Neural progenitor cell (in vitro differentiated cells): Measurements from ENCODE around the gene PPP5C. TPM values are rescaled to one million over a fixed set of nuclear protein-coding genes. Genes with fewer than 3 reads are reported as not detected.
A peak's percentile ranks its signal among the peaks of the same experiment; 100 is the strongest.
"Not testable (repeated sequence)": the region's sequence is repeated elsewhere in the genome, so short reads cannot be mapped to it uniquely, and the experiment has no call there.

Experiments
- DNase-seq: peaks from one replicate; pipeline ENCODE4 v3.0.0-alpha.2; 2016; ENCODE audit warnings: low spot score
- H2AFZ ChIP-seq: fragments of 200-600 bp; sonication (generic); replicated peaks from 2 replicates; pipeline ENCODE4 v1.6.1; 2016; ENCODE audit warnings: antibody characterized with exemption
- H3F3A ChIP-seq: fragments of 200-600 bp; sonication (generic); 2 replicates; pipeline ENCODE4 v1.6.1; 2016; ENCODE audit warnings: antibody characterized with exemption, low read depth
- H3K27ac ChIP-seq: fragments of 200-600 bp; sonication (generic); 2 replicates; pipeline ENCODE4 v1.5.1; 2016; ENCODE audit warnings: mild to moderate bottlenecking
- H3K27me3 ChIP-seq: fragments of 200-600 bp; sonication (generic); 2 replicates; pipeline ENCODE4 v1.6.1; 2016; ENCODE audit warnings: mild to moderate bottlenecking, moderate library complexity
- H3K36me3 ChIP-seq: fragments of 200-600 bp; sonication (generic); 2 replicates; pipeline ENCODE4 v1.5.1; 2016
- H3K4me1 ChIP-seq: fragments of 200-600 bp; sonication (generic); 2 replicates; pipeline ENCODE4 v1.6.1; 2016; ENCODE audit warnings: mixed run types
- H3K4me2 ChIP-seq: fragments of 200-600 bp; sonication (generic); 2 replicates; pipeline ENCODE4 v1.6.1; 2016
- H3K4me3 ChIP-seq: fragments of 200-600 bp; sonication (generic); 2 replicates; pipeline ENCODE4 v1.5.1; 2016
- H3K79me2 ChIP-seq: fragments of 200-600 bp; sonication (generic); 2 replicates; pipeline ENCODE4 v1.6.1; 2016; ENCODE audit warnings: low read depth
- H3K9ac ChIP-seq: fragments of 200-600 bp; sonication (generic); 2 replicates; pipeline ENCODE4 v1.6.1; 2016
- H3K9me3 ChIP-seq: fragments of 200-600 bp; sonication (generic); 2 replicates; pipeline ENCODE4 v1.5.1; 2016; ENCODE audit warnings: low read depth
- H4K20me1 ChIP-seq: fragments of 200-600 bp; sonication (generic); 2 replicates; pipeline ENCODE4 v1.6.1; 2016; ENCODE audit warnings: low read depth
- H3K27ac Mint-ChIP-seq: 3 replicates; pipeline ENCODE4 v1.8.0; 2021; ENCODE audit warnings: mixed read lengths
- H3K27me3 Mint-ChIP-seq: 2 replicates; pipeline ENCODE4 v1.8.0; 2022; ENCODE audit warnings: low read depth, mild to moderate bottlenecking, inconsistent platforms, moderate library complexity, mixed read lengths; ENCODE audit not compliant: insufficient read depth
- H3K36me3 Mint-ChIP-seq: 3 replicates; pipeline ENCODE4 v1.8.0; 2021; ENCODE audit warnings: mixed read lengths
- H3K4me1 Mint-ChIP-seq: 3 replicates; pipeline ENCODE4 v1.8.0; 2021; ENCODE audit warnings: mixed read lengths
- H3K4me3 Mint-ChIP-seq: 3 replicates; pipeline ENCODE4 v1.8.0; 2021; ENCODE audit warnings: mild to moderate bottlenecking, moderate library complexity, mixed read lengths
- H3K9me3 Mint-ChIP-seq: 3 replicates; pipeline ENCODE4 v1.8.0; 2020; ENCODE audit warnings: mixed read lengths
- CTCF ChIP-seq: fragments of 200-600 bp; sonication (generic); IDR thresholded peaks from 2 replicates; pipeline ENCODE4 v1.5.1; 2017; ENCODE audit warnings: antibody characterized with exemption, mild to moderate bottlenecking
- EZH2 ChIP-seq: fragments of 200-600 bp; sonication (generic); IDR thresholded peaks from 2 replicates; pipeline ENCODE4 v1.6.1; 2017; ENCODE audit warnings: antibody characterized with exemption, mild to moderate bottlenecking, moderate library complexity
- EZH2phosphoT487 ChIP-seq: fragments of 200-600 bp; sonication (generic); IDR thresholded peaks from 2 replicates; pipeline ENCODE4 v1.6.1; 2017; ENCODE audit warnings: antibody characterized with exemption
- total RNA-seq: library from RNA; depleted of rRNA; stranded (reverse); fragments of >200 nt; gene quantifications from 2 replicates; pipeline ENCODE4 v1.2.3, GENCODE V29; 2015; ENCODE audit warnings: low replicate concordance

The PPP5C gene
- total RNA-seq, 1 donor from 2014 or later, result 63.5 TPM

GRCh38 chr19:46429999-46430398 is 83.1 kb downstream of the PPP5C start:
- H3K4me1 ChIP-seq, result peaks cover 7% of the 10 kb centered on the region
- H3K9ac ChIP-seq, result no peak overlapping the region
- H3K27me3 Mint-ChIP-seq, result peaks cover 16% of the 10 kb centered on the region

GRCh38 chr19:46431824-46432223 is 84.9 kb downstream of the PPP5C start:
- peaks cover 7% of the 10 kb centered on the region for H3K4me1 ChIP-seq
- Mint-ChIP-seq H3K27me3 (peaks cover 17% of the 10 kb centered on the region), H3K4me1 (peaks cover 38% of the 10 kb centered on the region), H3K36me3 (no peaks in the 10 kb centered on the region), H3K9me3 (peaks cover 2% of the 10 kb centered on the region), H3K27ac (peak overlapping the region; percentile 11), H3K4me3 (peak overlapping the region; percentile 13)
- no peaks in the 10 kb centered on the region for H3K9me3 ChIP-seq
- no peak for TF ChIP-seq EZH2phosphoT487
- peak; percentile 31 for TF ChIP-seq CTCF
- no peak for TF ChIP-seq EZH2
- no peak overlapping the region for H3K4me3 ChIP-seq
- no peaks in the 10 kb centered on the region for H3K36me3 ChIP-seq
- no peak overlapping the region for H3K9ac ChIP-seq
- DNase-seq, result no peak
- H3K27me3 ChIP-seq, result peaks cover 28% of the 10 kb centered on the region
- H2AFZ ChIP-seq, result no peak overlapping the region
- H3K4me2 ChIP-seq, result no peak overlapping the region
- peaks cover 19% of the 10 kb centered on the region for H3F3A ChIP-seq
- no peak overlapping the region for H3K27ac ChIP-seq
- no peaks in the 10 kb centered on the region for H3K79me2 ChIP-seq
- H4K20me1 ChIP-seq, result no peaks in the 10 kb centered on the region

More at GRCh38 chr19:46429999-46430398, 83.1 kb downstream of the PPP5C start:
- Histone ChIP-seq H3K79me2 (no peaks in the 10 kb centered on the region), H4K20me1 (no peaks in the 10 kb centered on the region), H3K9me3 (no peaks in the 10 kb centered on the region), H3K4me3 (no peak overlapping the region), H3F3A (peaks cover 23% of the 10 kb centered on the region), H3K27ac (no peak overlapping the region), H3K27me3 (peaks cover 41% of the 10 kb centered on the region), H3K36me3 (no peaks in the 10 kb centered on the region), H2AFZ (no peak overlapping the region), H3K4me2 (no peak overlapping the region)
- Mint-ChIP-seq H3K4me1 (peaks cover 50% of the 10 kb centered on the region), H3K4me3 (peak overlapping the region; percentile 34), H3K36me3 (no peaks in the 10 kb centered on the region), H3K27ac (no peak overlapping the region), H3K9me3 (peaks cover 2% of the 10 kb centered on the region)
- DNase-seq, result no peak
- TF ChIP-seq EZH2phosphoT487 (no peak), CTCF (no peak), EZH2 (no peak)

- H3K36me3 Mint-ChIP-seq, H3K9ac ChIP-seq, H3K27ac Mint-ChIP-seq: not testable (repeated sequence)
Observed at GRCh38 chr19:46433470-46433869, 86.6 kb downstream of the PPP5C start.

GRCh38 chr19:46435009-46435408 is 88.1 kb downstream of the PPP5C start:
- Histone ChIP-seq H3K79me2 (no peaks in the 10 kb centered on the region), H4K20me1 (no peaks in the 10 kb centered on the region), H3F3A (peaks cover 10% of the 10 kb centered on the region), H3K9ac (no peak overlapping the region), H3K27me3 (peaks cover 4% of the 10 kb centered on the region), H3K4me3 (no peak overlapping the region), H3K27ac (no peak overlapping the region), H3K4me1 (no peaks in the 10 kb centered on the region), H2AFZ (no peak overlapping the region), H3K9me3 (no peaks in the 10 kb centered on the region), H3K36me3 (no peaks in the 10 kb centered on the region), H3K4me2 (no peak overlapping the region)
- no peak for TF ChIP-seq CTCF
- no peak for TF ChIP-seq EZH2
- TF ChIP-seq EZH2phosphoT487, result no peak
- Mint-ChIP-seq H3K9me3 (peaks cover 4% of the 10 kb centered on the region), H3K36me3 (no peaks in the 10 kb centered on the region), H3K27ac (no peak overlapping the region), H3K4me3 (no peak overlapping the region), H3K27me3 (peaks cover 10% of the 10 kb centered on the region), H3K4me1 (peaks cover 7% of the 10 kb centered on the region)
- no peak for DNase-seq

More at GRCh38 chr19:46433470-46433869, 86.6 kb downstream of the PPP5C start:
- not testable (repeated sequence) for H3K4me1 ChIP-seq, H3K79me2 ChIP-seq, H3K4me3 ChIP-seq, DNase-seq, H2AFZ ChIP-seq, H3K4me3 Mint-ChIP-seq, H3K36me3 ChIP-seq, H3K9me3 Mint-ChIP-seq, H3K4me2 ChIP-seq, H3K27ac ChIP-seq, H3K9me3 ChIP-seq, H4K20me1 ChIP-seq
- Mint-ChIP-seq H3K4me1 (peaks cover 21% of the 10 kb centered on the region), H3K27me3 (peaks cover 14% of the 10 kb centered on the region)
- Histone ChIP-seq H3K27me3 (peaks cover 12% of the 10 kb centered on the region), H3F3A (peaks cover 12% of the 10 kb centered on the region)

- not testable (repeated sequence) for H3K27ac ChIP-seq, H3K4me2 ChIP-seq, H3K4me1 Mint-ChIP-seq
Observed at GRCh38 chr19:46435689-46436088, 88.8 kb downstream of the PPP5C start.

More at GRCh38 chr19:46435689-46436088, 88.8 kb downstream of the PPP5C start:
- not testable (repeated sequence) for H2AFZ ChIP-seq, H3K27me3 Mint-ChIP-seq, H3K9me3 ChIP-seq, H3F3A ChIP-seq, H3K27me3 ChIP-seq, H3K4me3 ChIP-seq, H3K9me3 Mint-ChIP-seq, H3K79me2 ChIP-seq, DNase-seq, H3K36me3 Mint-ChIP-seq, H3K4me1 ChIP-seq, H4K20me1 ChIP-seq, H3K9ac ChIP-seq, H3K27ac Mint-ChIP-seq, H3K4me3 Mint-ChIP-seq, H3K36me3 ChIP-seq
